HEK293T (cell line): ENCODE data around the gene YARS1.

Experiments used
- ARNT ChIP-seq: fragments of 450-650 bp; IDR thresholded peaks from 2 replicates; pipeline ENCODE4 v1.6.1; 2017; ENCODE audit warnings: mild to moderate bottlenecking
- BHLHE40 ChIP-seq: fragments of 450-650 bp; IDR thresholded peaks from 2 replicates; pipeline ENCODE4 v1.6.1; 2016; ENCODE audit warnings: mild to moderate bottlenecking, moderate library complexity, borderline replicate concordance
- LEF1 ChIP-seq: fragments of 450-650 bp; IDR thresholded peaks from 2 replicates; pipeline ENCODE4 v1.6.1; 2017; ENCODE audit warnings: mild to moderate bottlenecking, borderline replicate concordance
- SUZ12 ChIP-seq: fragments of 450-650 bp; IDR thresholded peaks from 2 replicates; pipeline ENCODE4 v1.6.1; 2016; ENCODE audit warnings: mild to moderate bottlenecking

GRCh38 chr1:32791881-32792280 lies 25.3 kb downstream of the YARS1 start:
- TF ChIP-seq SUZ12 (no peak), LEF1 (no peak), ARNT (no peak), BHLHE40 (no peak)
